Right lobe of liver (tissue), 4 donors: Measurements from ENCODE around the gene CLDN20.

ENCODE experiments used
- POLR2A ChIP-seq: fragments of 450-650 bp; IDR thresholded peaks from one replicate; pipeline ENCODE4 v1.6.1; 2017; ENCODE audit warnings: antibody characterized with exemption, mild to moderate bottlenecking
- TF ChIP-seq, protein P1 (sequence below), 4 donors: fragments of 200-600 bp in 3 of 4; fragments of 450-650 bp in 1 of 4; IDR thresholded peaks; one replicate each; pipeline versions ENCODE4 v1.5.1 to v1.8.0; 2016 to 2022; ENCODE audit warnings: antibody characterized with exemption in 4 of 4, mild to moderate bottlenecking in 2 of 4
- donor health status: DM: no; HTN: no; CAD: no.
- donor health status: DM: no; HTN: no; CAD: no.
- donor health status: DM: no; HTN: yes; CAD: no.

DNA sequence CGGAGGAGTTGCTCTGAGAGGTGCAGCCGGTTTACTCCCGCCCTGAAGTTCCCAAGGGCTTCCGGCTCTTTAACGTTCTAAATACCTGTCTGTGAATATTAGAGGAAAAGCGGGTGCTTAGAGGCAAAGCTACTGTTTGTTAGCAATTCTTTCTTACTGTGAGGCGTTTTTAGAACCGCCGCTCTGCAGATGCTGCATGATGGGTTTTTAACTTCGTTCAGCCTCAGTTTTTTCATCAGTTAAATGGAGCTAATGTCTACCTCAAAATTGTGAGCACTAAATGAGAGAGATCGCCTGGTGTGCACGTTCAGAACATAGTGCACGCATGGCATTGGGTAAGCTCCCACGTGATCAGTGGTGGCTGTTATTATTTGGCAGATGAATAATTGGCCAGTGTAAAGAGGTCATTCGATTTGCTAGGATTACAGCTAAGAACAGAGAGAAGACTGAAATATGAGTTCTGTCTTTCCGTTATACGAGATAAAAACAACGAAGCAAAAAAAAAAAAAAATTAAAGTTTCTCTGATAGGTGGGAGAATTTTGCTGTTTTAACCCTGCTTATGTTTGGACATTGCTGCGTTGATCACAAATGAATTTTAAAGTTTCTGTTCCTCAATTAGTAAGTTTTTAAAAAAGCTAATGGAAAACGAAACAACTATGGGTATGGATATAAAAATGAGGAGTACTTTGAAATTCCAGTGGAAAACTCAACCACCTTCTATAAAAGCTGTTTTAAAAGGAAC lies 51.1 kb downstream of the CLDN20 start:
- TF ChIP-seq, protein P1, sequence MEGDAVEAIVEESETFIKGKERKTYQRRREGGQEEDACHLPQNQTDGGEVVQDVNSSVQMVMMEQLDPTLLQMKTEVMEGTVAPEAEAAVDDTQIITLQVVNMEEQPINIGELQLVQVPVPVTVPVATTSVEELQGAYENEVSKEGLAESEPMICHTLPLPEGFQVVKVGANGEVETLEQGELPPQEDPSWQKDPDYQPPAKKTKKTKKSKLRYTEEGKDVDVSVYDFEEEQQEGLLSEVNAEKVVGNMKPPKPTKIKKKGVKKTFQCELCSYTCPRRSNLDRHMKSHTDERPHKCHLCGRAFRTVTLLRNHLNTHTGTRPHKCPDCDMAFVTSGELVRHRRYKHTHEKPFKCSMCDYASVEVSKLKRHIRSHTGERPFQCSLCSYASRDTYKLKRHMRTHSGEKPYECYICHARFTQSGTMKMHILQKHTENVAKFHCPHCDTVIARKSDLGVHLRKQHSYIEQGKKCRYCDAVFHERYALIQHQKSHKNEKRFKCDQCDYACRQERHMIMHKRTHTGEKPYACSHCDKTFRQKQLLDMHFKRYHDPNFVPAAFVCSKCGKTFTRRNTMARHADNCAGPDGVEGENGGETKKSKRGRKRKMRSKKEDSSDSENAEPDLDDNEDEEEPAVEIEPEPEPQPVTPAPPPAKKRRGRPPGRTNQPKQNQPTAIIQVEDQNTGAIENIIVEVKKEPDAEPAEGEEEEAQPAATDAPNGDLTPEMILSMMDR (IDR thresholded peaks at IDR 0.05), result no peak
- TF ChIP-seq POLR2A, result peak; percentile 2
